Prostate gland (tissue), 2 donors: ENCODE results near the gene SPRR1A. TPM values are rescaled to one million over a fixed set of nuclear protein-coding genes. Genes with fewer than 3 reads are reported as not detected.

Source experiments
- DNase-seq: peaks from one replicate; pipeline ENCODE4 v3.0.0-alpha.2; 2019; ENCODE audit warnings: low spot score
- H3K27ac ChIP-seq, 2 donors: fragments of 200-600 bp; sonication (generic); 2 replicates each; pipeline ENCODE4 v1.5.1; 2017 to 2019
- H3K27me3 ChIP-seq: fragments of 200-600 bp; sonication (generic); replicated peaks from 2 replicates; pipeline ENCODE4 v1.5.1; 2019; ENCODE audit not compliant: insufficient read depth
- H3K36me3 ChIP-seq, 2 donors: fragments of 200-600 bp; sonication (generic); 1 replicate in 1 of 2; 2 replicates in 1 of 2; pipeline versions ENCODE4 v1.5.1 to v1.8.1; 2017 to 2019
- H3K4me1 ChIP-seq: fragments of 200-600 bp; sonication (generic); replicated peaks from 2 replicates; pipeline ENCODE4 v1.5.1; 2019
- H3K4me3 ChIP-seq, 2 donors: fragments of 200-600 bp; sonication (generic); 2 replicates each; pipeline ENCODE4 v1.5.1; 2017 to 2019
- H3K9me3 ChIP-seq: fragments of 200-600 bp; sonication (generic); 2 replicates; pipeline ENCODE4 v1.5.1; 2017
- POLR2A ChIP-seq: fragments of 450-650 bp; IDR thresholded peaks from one replicate; pipeline ENCODE4 v1.6.1; 2016; ENCODE audit warnings: antibody characterized with exemption, mild to moderate bottlenecking
- POLR2AphosphoS5 ChIP-seq: sonication (generic); formaldehyde crosslinking; IDR thresholded peaks from one replicate; pipeline ENCODE4 v1.6.1; 2017; ENCODE audit warnings: antibody characterized with exemption
- WGBS: methylation state at CpG from one replicate; pipeline ENCODE4 v1.1.5; 2018; 5-methylcytosine and 5-hydroxymethylcytosine counted together
- intact Hi-C: fragments of 100-400 bp; cut with DNase I; formaldehyde crosslinking; loops from one replicate; pipeline ENCODE4 v1.14.2; 2022
- small RNA-seq, 2 donors: library from RNA; depleted of rRNA; stranded (forward); fragments of <200 nt; gene quantifications; one replicate each; pipeline ENCODE3, GENCODE V24; 2016
- total RNA-seq, 2 donors: library from RNA; depleted of rRNA; stranded (reverse); fragments of >200 nt; gene quantifications; one replicate each; pipeline ENCODE4 v1.1.0, GENCODE V29; 2016
- TF ChIP-seq, protein P1 (sequence below), 4 experiments: fragments of 200-600 bp in 2 of 4; fragments of 450-650 bp in 2 of 4; sonication (generic) in 2 of 4; IDR thresholded peaks; 1 replicate in 3 of 4; 2 replicates in 1 of 4; pipeline ENCODE4 v1.5.1; 2016 to 2019; ENCODE audit warnings: antibody characterized with exemption in 4 of 4, mild to moderate bottlenecking in 2 of 4, moderate library complexity in 2 of 4

The SPRR1A gene
- total RNA-seq, 2 donors from 2014 or later = not detected

DNA sequence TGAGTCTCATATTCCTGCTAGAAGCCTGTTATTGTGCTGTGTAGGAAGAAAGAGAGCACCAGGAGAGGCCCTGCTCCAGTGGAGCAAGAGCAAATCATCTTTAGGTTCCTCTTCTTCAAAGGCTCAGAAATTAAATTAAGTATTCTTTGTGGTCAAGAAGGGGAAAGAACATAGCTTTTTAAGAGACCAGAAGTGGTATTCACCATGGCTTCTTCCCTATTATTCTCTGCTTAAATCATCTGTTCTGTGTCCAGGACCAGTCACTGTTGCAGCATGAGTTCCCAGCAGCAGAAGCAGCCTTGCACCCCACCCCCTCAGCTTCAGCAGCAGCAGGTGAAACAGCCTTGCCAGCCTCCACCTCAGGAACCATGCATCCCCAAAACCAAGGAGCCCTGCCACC is 48.2 kb downstream of the SPRR1A start:
- Histone ChIP-seq H3K27ac (no peak overlapping the region), H3K27me3 (no peaks in the 10 kb centered on the region), H3K36me3 (no peaks in the 10 kb centered on the region), H3K4me1 (no peaks in the 10 kb centered on the region), H3K9me3 (no peaks in the 10 kb centered on the region), H3K4me3 (no peak overlapping the region)
- DNase-seq = no peak
- TF ChIP-seq POLR2AphosphoS5 = no peak
- TF ChIP-seq, protein P1, sequence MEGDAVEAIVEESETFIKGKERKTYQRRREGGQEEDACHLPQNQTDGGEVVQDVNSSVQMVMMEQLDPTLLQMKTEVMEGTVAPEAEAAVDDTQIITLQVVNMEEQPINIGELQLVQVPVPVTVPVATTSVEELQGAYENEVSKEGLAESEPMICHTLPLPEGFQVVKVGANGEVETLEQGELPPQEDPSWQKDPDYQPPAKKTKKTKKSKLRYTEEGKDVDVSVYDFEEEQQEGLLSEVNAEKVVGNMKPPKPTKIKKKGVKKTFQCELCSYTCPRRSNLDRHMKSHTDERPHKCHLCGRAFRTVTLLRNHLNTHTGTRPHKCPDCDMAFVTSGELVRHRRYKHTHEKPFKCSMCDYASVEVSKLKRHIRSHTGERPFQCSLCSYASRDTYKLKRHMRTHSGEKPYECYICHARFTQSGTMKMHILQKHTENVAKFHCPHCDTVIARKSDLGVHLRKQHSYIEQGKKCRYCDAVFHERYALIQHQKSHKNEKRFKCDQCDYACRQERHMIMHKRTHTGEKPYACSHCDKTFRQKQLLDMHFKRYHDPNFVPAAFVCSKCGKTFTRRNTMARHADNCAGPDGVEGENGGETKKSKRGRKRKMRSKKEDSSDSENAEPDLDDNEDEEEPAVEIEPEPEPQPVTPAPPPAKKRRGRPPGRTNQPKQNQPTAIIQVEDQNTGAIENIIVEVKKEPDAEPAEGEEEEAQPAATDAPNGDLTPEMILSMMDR (IDR thresholded peaks at IDR 0.05) = no peak
- TF ChIP-seq POLR2A = no peak
- intact Hi-C loops = no loop called here

- no peak overlapping the region for H3K4me3 ChIP-seq
- DNase-seq = no peak
- no peaks in the 10 kb centered on the region for H3K9me3 ChIP-seq
- no peaks in the 10 kb centered on the region for H3K4me1 ChIP-seq
- WGBS = 30% methylated on average over 3 of the region's 3 CpGs
- H3K27ac ChIP-seq = no peak overlapping the region
- TF ChIP-seq POLR2A = no peak
- no peaks in the 10 kb centered on the region for H3K27me3 ChIP-seq
- intact Hi-C loops = no loop called here
- H3K36me3 ChIP-seq = no peaks in the 10 kb centered on the region
These were observed 48.9 kb downstream of the SPRR1A start for GRCh38 chr1:153032677-153033308.

- intact Hi-C loops = no loop called here
- TF ChIP-seq POLR2A (no peak), POLR2AphosphoS5 (no peak)
- TF ChIP-seq, protein P1 (IDR thresholded peaks at IDR 0.05) = no peak
- no peak overlapping the region for H3K4me3 ChIP-seq
- DNase-seq = no peak
- H3K9me3 ChIP-seq = no peaks in the 10 kb centered on the region
- no peaks in the 10 kb centered on the region for H3K36me3 ChIP-seq
- H3K4me1 ChIP-seq = no peaks in the 10 kb centered on the region
- H3K27me3 ChIP-seq = no peaks in the 10 kb centered on the region
- WGBS = 75% methylated on average over 1 of the region's 1 CpG
- H3K27ac ChIP-seq = no peak overlapping the region
These were observed 51.3 kb downstream of the SPRR1A start for GRCh38 chr1:153035211-153035610.

Small RNAs within 50 kb of the gene (small RNA-seq; reads per million reads assigned to genes)
- gene AL356867.1 = 0 reads per million in 2 donors
- 0 reads per million in 2 donors for gene RF00322
- 0 reads per million in 2 donors for gene SPRR1A

Other genes with a start within 250 kb of the SPRR1A start
- under 1 TPM in 1 of 2 donors, not detected in 1; 0.57 TPM for gene KPRP, start 226.1 kb upstream of the SPRR1A start, total RNA-seq
- gene LCE1F, start 208.9 kb upstream of the SPRR1A start, total RNA-seq = not detected
- gene LCE1E, start 197.8 kb upstream of the SPRR1A start, total RNA-seq = not detected
- not detected for gene LCE1D, start 187.4 kb upstream of the SPRR1A start, total RNA-seq
- 1 to 10 TPM in 1 of 2 donors, not detected in 1; 8.6 TPM for gene LCE1C, start 177.4 kb upstream of the SPRR1A start, total RNA-seq
- under 1 TPM in 1 of 2 donors, not detected in 1; 0.51 TPM for gene LCE1B, start 172.1 kb upstream of the SPRR1A start, total RNA-seq
- 1 to 10 TPM in 1 of 2 donors, not detected in 1; 3.4 TPM for gene LCE1A, start 156.6 kb upstream of the SPRR1A start, total RNA-seq
- gene LCE6A, start 141.2 kb upstream of the SPRR1A start, total RNA-seq = not detected
- gene LCE7A, start 124.1 kb upstream of the SPRR1A start, total RNA-seq = not detected
- gene SMCP, start 105.8 kb upstream of the SPRR1A start, total RNA-seq = 10 to 100 TPM in 1 of 2 donors, not detected in 1; 36.5 TPM
- under 1 TPM; 0.46 to 0.57 TPM for gene IVL, start 75.5 kb upstream of the SPRR1A start, total RNA-seq
- not detected for gene SPRR5, start 36.9 kb upstream of the SPRR1A start, total RNA-seq
- not detected for gene SPRR4, start 13.4 kb upstream of the SPRR1A start, total RNA-seq
- gene SPRR3, start 17.7 kb downstream of the SPRR1A start, total RNA-seq = not detected
- not detected for gene SPRR1B, start 47.1 kb downstream of the SPRR1A start, total RNA-seq
- not detected for gene SPRR2D, start 57.0 kb downstream of the SPRR1A start, total RNA-seq
- not detected for gene SPRR2A, start 73.4 kb downstream of the SPRR1A start, total RNA-seq
- gene SPRR2B, start 87.5 kb downstream of the SPRR1A start, total RNA-seq = not detected
- not detected for gene SPRR2E, start 110.4 kb downstream of the SPRR1A start, total RNA-seq
- 1 to 10 TPM in 1 of 2 donors, not detected in 1; 2.2 TPM for gene SPRR2F, start 129.4 kb downstream of the SPRR1A start, total RNA-seq
- not detected for gene SPRR2G, start 166.8 kb downstream of the SPRR1A start, total RNA-seq
- 1 to 10 TPM in 1 of 2 donors, not detected in 1; 4.4 TPM for gene LELP1, start 219.3 kb downstream of the SPRR1A start, total RNA-seq
- not detected for gene PRR9, start 233.5 kb downstream of the SPRR1A start, total RNA-seq